NT2/D1 (cell line): ENCODE data around the gene KATNIP.

Experiments used
- DNase-seq: peaks from one replicate; pipeline ENCODE4 v3.0.0-alpha.2; 2011; ENCODE audit warnings: low read depth, low spot score
- H3K27me3 ChIP-seq: 2 replicates; pipeline ENCODE4 v1.6.0; 2011; ENCODE audit warnings: mild to moderate bottlenecking; ENCODE audit not compliant: insufficient read length, insufficient read depth
- H3K36me3 ChIP-seq: 2 replicates; pipeline ENCODE4 v1.6.1; 2011; ENCODE audit warnings: mild to moderate bottlenecking, low read length, mixed read lengths; ENCODE audit not compliant: insufficient read depth, insufficient read length
- H3K4me1 ChIP-seq: 2 replicates; pipeline ENCODE4 v1.5.1; 2011; ENCODE audit not compliant: insufficient read depth, insufficient read length
- H3K4me3 ChIP-seq: 2 replicates; pipeline ENCODE4 v1.5.1; 2011; ENCODE audit warnings: low read depth; ENCODE audit not compliant: insufficient read length
- H3K9ac ChIP-seq: 2 replicates; pipeline ENCODE4 v1.6.0; 2011; ENCODE audit warnings: low read depth; ENCODE audit not compliant: insufficient read length
- H3K9me3 ChIP-seq: 2 replicates; pipeline ENCODE4 v1.5.1; 2011; ENCODE audit warnings: mild to moderate bottlenecking, low read length; ENCODE audit not compliant: insufficient read depth
- SUZ12 ChIP-seq: IDR thresholded peaks from 2 replicates; pipeline ENCODE4 v1.6.1; 2011; ENCODE audit not compliant: insufficient read length, insufficient read depth; ENCODE audit errors: extremely low read depth
- YY1 ChIP-seq: IDR thresholded peaks from 2 replicates; pipeline ENCODE4 v1.6.1; 2011; ENCODE audit not compliant: insufficient read length, insufficient read depth
- ZNF274 ChIP-seq: IDR thresholded peaks from 2 replicates; pipeline ENCODE4 v1.6.1; 2011; ENCODE audit warnings: mild to moderate bottlenecking, low read depth, low read length

Gene KATNIP

GRCh38 chr16:27522173-27522707 is 27.7 kb upstream of the KATNIP start:
- Histone ChIP-seq H3K27me3 (no peaks in the 10 kb centered on the region), H3K36me3 (peaks cover 91% of the 10 kb centered on the region), H3K4me3 (no peak overlapping the region), H3K9me3 (peaks cover 20% of the 10 kb centered on the region), H3K4me1 (peaks cover 4% of the 10 kb centered on the region), H3K9ac (no peak overlapping the region)
- no peak for DNase-seq
- TF ChIP-seq ZNF274 (no peak), YY1 (no peak), SUZ12 (no peak)

GRCh38 chr16:27526180-27526579 is 23.8 kb upstream of the KATNIP start:
- no peak for DNase-seq
- no peaks in the 10 kb centered on the region for H3K27me3 ChIP-seq
- TF ChIP-seq YY1 (no peak), SUZ12 (no peak)
- H3K9me3 ChIP-seq = peaks cover 20% of the 10 kb centered on the region
- no peak overlapping the region for H3K9ac ChIP-seq
- peaks cover 94% of the 10 kb centered on the region for H3K36me3 ChIP-seq
- peaks cover 4% of the 10 kb centered on the region for H3K4me1 ChIP-seq
- no peak overlapping the region for H3K4me3 ChIP-seq

- no peak for DNase-seq
- no peak for TF ChIP-seq ZNF274
- no peak for TF ChIP-seq SUZ12
- no peak for TF ChIP-seq YY1
- H3K4me1 ChIP-seq = peaks cover 4% of the 10 kb centered on the region
- H3K4me3 ChIP-seq = no peak overlapping the region
- peaks cover 98% of the 10 kb centered on the region for H3K36me3 ChIP-seq
- no peak overlapping the region for H3K9ac ChIP-seq
- peaks cover 20% of the 10 kb centered on the region for H3K9me3 ChIP-seq
- H3K27me3 ChIP-seq = no peaks in the 10 kb centered on the region
These were observed 21.6 kb upstream of the KATNIP start for GRCh38 chr16:27528294-27528693.

- no peak overlapping the region for H3K4me3 ChIP-seq
- peaks cover 100% of the 10 kb centered on the region for H3K36me3 ChIP-seq
- TF ChIP-seq YY1 = no peak
- no peak for TF ChIP-seq SUZ12
- TF ChIP-seq ZNF274 = no peak
- DNase-seq = no peak
- peaks cover 20% of the 10 kb centered on the region for H3K9me3 ChIP-seq
- no peaks in the 10 kb centered on the region for H3K27me3 ChIP-seq
- no peaks in the 10 kb centered on the region for H3K4me1 ChIP-seq
- H3K9ac ChIP-seq = no peak overlapping the region
These were observed 20.0 kb upstream of the KATNIP start for GRCh38 chr16:27529962-27530361.

- no peaks in the 10 kb centered on the region for H3K27me3 ChIP-seq
- TF ChIP-seq SUZ12 = no peak
- peaks cover 7% of the 10 kb centered on the region; the same call in 1 of the 2 replicates for H3K9me3 ChIP-seq
- no peak overlapping the region for H3K4me3 ChIP-seq
- peaks cover 100% of the 10 kb centered on the region for H3K36me3 ChIP-seq
- H3K9ac ChIP-seq = no peak overlapping the region
- H3K4me1 ChIP-seq = no peaks in the 10 kb centered on the region
- no peak for DNase-seq
These were observed 18.8 kb upstream of the KATNIP start for GRCh38 chr16:27531186-27531585.

GRCh38 chr16:27531826-27532800 is 17.8 kb upstream of the KATNIP start:
- Histone ChIP-seq H3K9me3 (no peaks in the 10 kb centered on the region), H3K9ac (no peak overlapping the region), H3K4me1 (no peaks in the 10 kb centered on the region), H3K36me3 (peaks cover 100% of the 10 kb centered on the region), H3K27me3 (no peaks in the 10 kb centered on the region), H3K4me3 (no peak overlapping the region)
- TF ChIP-seq SUZ12 (no peak), YY1 (no peak), ZNF274 (no peak)
- DNase-seq = no peak

GRCh38 chr16:27534256-27534655 is 15.7 kb upstream of the KATNIP start:
- DNase-seq = no peak
- H3K4me1 ChIP-seq = peaks cover 3% of the 10 kb centered on the region
- peaks cover 100% of the 10 kb centered on the region for H3K36me3 ChIP-seq

More at GRCh38 chr16:27534256-27534655, 15.7 kb upstream of the KATNIP start:
- Histone ChIP-seq H3K9ac (no peak overlapping the region), H3K9me3 (no peaks in the 10 kb centered on the region), H3K4me3 (no peak overlapping the region), H3K27me3 (no peaks in the 10 kb centered on the region)
- TF ChIP-seq ZNF274 = no peak
- TF ChIP-seq YY1 = no peak
- no peak for TF ChIP-seq SUZ12
